Mesenteric fat pad (tissue), 1 donor: ENCODE results near the gene TLL2. TPM values are rescaled to one million over a fixed set of nuclear protein-coding genes. Genes with fewer than 3 reads are reported as not detected.
A peak's percentile ranks its signal among the peaks of the same experiment; 100 is the strongest.

Source experiments
- DNase-seq: peaks from one replicate; pipeline ENCODE4 v3.0.0-alpha.2; 2020; ENCODE audit warnings: low spot score
- total RNA-seq: library from RNA; stranded (reverse); fragmentation: NEBNext Ultra II Directional; extraction: Animal tissue kit (Norgen Biotek cat#: 25700); gene quantifications from one replicate; pipeline ENCODE4 v1.2.1, GENCODE V29; 2021
- donor health status: DM: yes; HTN: yes; CAD: no.

TLL2 gene
- total RNA-seq, 1 donor from 2014 or later: not detected

- peak; percentile 43 for DNase-seq
Measured at GRCh38 chr10:96367470-96367869, 146.3 kb downstream of the TLL2 start.

GRCh38 chr10:96366508-96366907 lies 147.2 kb downstream of the TLL2 start:
- DNase-seq: no peak

DNA sequence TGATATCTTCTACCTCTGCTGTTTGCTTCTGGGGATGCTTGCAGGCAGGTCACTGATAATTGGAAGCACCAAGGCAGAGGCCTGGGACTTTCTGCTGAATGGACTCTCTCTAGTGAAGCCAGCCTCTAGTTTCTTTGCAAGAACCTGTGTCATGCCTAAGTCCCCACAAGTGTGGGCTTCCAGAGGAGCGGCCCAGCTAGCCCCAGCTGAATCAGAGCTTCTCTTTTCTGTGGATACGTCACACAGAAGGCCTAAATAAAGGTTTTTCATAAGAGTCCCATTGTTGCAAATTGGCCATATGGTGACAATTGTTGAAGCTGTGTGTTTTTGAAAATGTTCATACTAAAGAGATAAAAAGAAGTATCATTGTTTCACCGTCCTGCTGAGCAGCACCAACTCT lies 148.2 kb downstream of the TLL2 start:
- DNase-seq: peak; percentile 62

DNA sequence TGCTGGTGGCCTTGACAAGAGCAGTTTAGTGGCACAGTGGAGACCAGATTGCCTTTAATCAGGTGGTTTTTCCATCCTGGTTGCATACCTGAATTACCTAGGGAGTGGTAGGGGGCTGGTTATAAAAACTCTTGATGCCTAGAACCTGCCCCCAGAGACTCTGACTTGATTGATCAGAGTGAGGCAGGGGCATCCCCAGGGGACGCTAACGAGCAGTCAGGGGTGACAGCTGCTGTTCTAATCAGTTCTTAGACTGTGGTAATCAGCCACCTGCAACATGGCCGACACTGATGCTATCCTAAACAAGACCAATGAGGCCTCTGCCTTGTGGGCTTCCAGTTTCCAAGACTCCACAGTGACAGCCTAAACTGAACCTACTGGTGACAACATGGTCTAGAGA lies 153.0 kb downstream of the TLL2 start:
- DNase-seq: peak; percentile 18

DNA sequence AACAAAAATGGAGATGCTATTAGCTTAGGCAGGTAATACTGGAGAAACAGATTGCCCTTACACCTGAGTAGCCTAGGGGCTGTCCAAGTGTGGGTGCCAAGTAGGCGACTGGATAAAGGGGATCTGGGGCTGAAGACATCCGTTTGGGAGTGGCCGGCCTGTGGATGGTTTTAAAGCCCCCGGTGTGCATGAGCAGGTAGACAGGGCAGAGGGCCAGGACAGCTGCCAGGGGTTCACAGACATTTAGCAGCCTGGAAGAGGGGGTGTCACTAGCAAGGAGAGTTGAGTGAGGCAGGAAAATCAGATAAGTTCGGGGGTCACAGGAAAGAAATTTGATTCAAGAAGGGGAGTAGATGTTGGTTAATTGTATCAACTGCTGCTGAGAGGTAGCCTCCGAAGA lies 153.4 kb downstream of the TLL2 start:
- peak; percentile 62 for DNase-seq

- no peak for DNase-seq
Measured at GRCh38 chr10:96359616-96360015, 154.1 kb downstream of the TLL2 start.

DNA sequence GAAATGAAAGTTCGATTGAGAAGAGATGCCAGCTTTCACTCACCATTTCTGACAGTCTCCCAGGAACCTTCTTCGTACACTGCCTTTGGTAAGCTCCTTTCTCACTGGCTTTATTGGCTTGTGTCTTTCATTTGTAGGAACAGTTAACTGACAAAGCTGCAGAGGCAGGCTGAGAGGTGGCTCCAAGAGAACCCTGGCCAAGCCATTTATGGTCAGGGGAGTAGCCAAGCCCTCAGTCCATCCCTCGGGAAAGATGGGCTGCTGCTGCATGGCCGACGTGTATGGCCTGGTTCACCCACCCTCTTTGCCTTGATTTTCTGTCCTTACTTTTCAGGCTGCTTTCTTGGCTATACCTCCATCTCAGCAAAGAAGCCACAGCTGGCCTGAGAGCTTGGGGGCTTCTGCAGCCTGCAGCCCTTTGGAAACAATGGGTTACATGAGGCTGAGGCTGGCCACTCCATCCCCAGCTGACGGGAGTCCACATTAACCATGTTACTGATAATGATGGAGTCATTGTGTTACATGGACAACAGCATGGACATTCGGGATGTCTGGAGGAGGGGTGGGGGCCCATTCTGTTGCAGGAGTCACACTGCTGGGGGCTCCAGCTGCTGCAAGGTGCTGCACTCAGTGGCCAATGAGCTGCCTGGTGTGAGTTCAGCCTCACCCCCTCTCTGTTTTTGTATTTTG lies 154.7 kb downstream of the TLL2 start, which contains the start of gene OPALIN:
Gene OPALIN, minus strand, starts transcription at position 152 of the 690 bp plus-strand sequence. Its CDS starts 106 bp downstream, at position 46.
- DNase-seq: peak; percentile 5

- DNase-seq: no peak
Measured at GRCh38 chr10:96357038-96357620, 156.6 kb downstream of the TLL2 start.

GRCh38 chr10:96352582-96352981 lies 161.1 kb downstream of the TLL2 start:
- DNase-seq: no peak

- no peak for DNase-seq
Measured at GRCh38 chr10:96352027-96352426, 161.7 kb downstream of the TLL2 start.

DNA sequence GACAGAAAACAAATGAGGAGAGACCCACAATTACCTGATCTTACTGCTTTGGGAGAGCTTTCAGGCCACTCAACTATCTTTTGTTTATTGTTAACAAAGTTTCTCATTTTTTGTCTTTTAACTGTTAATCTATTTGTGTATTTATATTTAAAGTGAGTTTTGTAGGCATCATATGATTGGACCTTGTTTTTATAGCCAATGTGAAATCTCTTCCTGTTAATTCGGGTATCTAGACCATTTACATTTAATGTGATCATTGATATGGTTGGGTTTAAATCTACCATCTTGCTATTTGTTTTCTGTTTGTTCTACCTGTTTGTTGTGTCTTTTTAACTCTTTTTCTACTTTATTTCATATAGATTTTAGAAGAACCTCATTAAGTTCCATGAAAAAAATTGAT lies 167.4 kb downstream of the TLL2 start:
- no peak for DNase-seq

DNA sequence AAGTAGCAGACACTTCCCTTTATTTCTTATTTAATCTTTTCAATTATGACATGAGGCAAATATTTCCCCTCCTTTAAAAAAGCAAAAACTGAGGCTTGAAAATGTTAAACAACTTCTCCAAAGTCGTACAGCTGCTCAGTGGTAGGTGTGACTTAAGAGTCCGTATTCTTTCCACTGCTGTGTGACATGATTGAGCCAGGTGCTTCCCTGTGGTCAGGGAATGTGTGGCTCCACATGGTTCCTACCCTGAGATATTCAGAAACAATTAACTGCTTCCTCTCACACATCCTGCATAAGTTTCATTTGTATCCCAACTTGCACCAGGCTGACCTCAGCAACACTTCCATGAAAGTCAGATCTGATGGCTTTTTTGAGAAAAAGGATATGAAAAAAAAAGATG lies 168.5 kb downstream of the TLL2 start:
- no peak for DNase-seq

GRCh38 chr10:96344178-96344577 lies 169.5 kb downstream of the TLL2 start:
- DNase-seq: no peak

GRCh38 chr10:96342402-96342801 lies 171.3 kb downstream of the TLL2 start:
- no peak for DNase-seq

DNA sequence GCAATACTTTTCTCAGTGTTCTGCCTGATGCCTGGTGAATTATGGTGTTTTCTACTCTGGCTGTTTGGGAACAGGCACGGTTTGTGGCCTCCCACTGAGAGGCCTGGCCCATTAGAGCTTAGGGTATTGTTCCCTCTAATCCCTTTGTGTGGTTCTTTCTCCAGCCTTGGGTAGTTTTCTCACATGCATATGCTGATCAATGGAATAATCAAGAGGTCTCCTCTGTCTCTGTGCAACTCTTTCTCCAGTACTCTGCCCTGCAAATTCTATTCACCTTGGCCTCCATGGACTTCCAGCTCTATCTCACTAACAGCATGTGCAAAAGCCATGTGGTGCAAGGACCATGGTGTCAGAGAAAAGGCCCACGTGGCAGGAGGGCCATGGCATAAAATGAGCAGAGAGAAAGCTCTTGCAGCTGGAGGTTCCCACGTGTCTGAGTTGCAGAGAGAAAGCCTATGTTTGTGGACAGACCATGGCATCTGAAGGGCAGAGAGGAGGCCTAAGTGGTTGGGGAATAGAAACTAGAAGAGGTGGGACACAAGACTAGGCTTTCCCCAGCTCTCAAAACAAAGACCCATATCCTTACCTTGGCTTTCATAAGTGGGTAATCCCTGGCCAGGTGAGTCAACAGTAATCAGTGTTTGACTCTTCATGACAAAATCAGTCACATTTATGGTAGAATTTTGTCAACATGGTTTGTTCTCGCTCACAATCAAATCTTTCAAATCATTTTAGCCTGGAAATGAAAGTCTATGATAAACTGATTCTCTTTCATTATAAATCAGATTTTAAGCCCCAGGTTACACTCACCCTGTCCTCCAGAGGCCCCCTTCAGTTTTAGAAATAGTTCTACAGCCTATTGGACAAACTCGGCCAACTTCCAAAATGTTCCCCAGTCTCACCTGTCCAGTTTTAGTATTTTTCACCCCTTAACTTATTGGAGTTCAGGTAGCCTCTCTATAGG lies 172.2 kb downstream of the TLL2 start:
- DNase-seq: no peak

- DNase-seq: no peak
Measured at GRCh38 chr10:96339956-96340904, 173.5 kb downstream of the TLL2 start.

GRCh38 chr10:96339383-96339782 lies 174.3 kb downstream of the TLL2 start:
- DNase-seq: no peak

- DNase-seq: no peak
Measured at GRCh38 chr10:96338279-96338925, 175.3 kb downstream of the TLL2 start.

DNA sequence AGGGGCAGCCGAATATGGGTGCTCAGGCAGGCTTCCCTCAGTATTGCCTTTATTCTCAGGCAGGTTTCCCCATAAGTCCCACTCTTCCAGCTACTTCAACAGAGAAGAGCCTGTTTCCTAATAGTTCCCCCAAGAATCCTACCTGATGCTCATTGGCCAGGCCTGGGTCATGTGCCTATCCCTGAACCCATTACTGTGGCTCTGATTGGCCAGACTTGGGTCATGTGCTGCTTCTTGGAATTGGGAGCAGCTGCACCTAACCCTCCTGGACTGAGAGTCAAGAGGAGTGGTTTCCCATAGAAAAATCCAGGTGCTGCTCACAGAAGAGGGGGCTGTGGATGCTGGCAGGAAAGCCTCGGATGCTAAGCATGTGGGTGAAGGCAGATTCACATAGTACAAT lies 176.6 kb downstream of the TLL2 start:
- no peak for DNase-seq
